ENCODE measurements around the gene DPH7.

DPH7 gene

GRCh38 chr9:137588311-137588710 lies 9.6 kb upstream of the DPH7 start:
- TF ChIP-seq TOX (CRISPR knock-in tag; IDR thresholded peaks at IDR 0.05; ENCODE audit: borderline replicate concordance) (no peak), ZFP3 (CRISPR knock-in tag; IDR thresholded peaks at IDR 0.05) (no peak), OSR1 (CRISPR knock-in tag; IDR thresholded peaks at IDR 0.05) (no peak), ZNF565 (CRISPR knock-in tag; conservative IDR thresholded peaks at IDR 0.05; ENCODE audit: low read depth) (no peak), ESRRG (CRISPR knock-in tag; IDR thresholded peaks at IDR 0.05) (no peak), TCF4 (CRISPR knock-in tag; IDR thresholded peaks at IDR 0.05; ENCODE audit: borderline replicate concordance) (no peak), RARB (CRISPR knock-in tag; IDR thresholded peaks at IDR 0.05) (no peak), CREB5 (CRISPR knock-in tag; IDR thresholded peaks at IDR 0.05; ENCODE audit: low read depth) (no peak), GLIS3 (CRISPR knock-in tag; IDR thresholded peaks at IDR 0.05) (no peak), CSDC2 (CRISPR knock-in tag; IDR thresholded peaks at IDR 0.05) (no peak), CSRNP3 (CRISPR knock-in tag; IDR thresholded peaks at IDR 0.05) (no peak), ISL1 (CRISPR knock-in tag; IDR thresholded peaks at IDR 0.05) (no peak), SNAI2 (CRISPR knock-in tag; IDR thresholded peaks at IDR 0.05) (no peak), ZNF8 (CRISPR knock-in tag; IDR thresholded peaks at IDR 0.05) (no peak), ZNF70 (CRISPR knock-in tag; IDR thresholded peaks at IDR 0.05) (no peak), ARNTL (CRISPR knock-in tag; IDR thresholded peaks at IDR 0.05; ENCODE audit: borderline replicate concordance, low read depth) (no peak)
- TF ChIP-seq, protein P1, sequence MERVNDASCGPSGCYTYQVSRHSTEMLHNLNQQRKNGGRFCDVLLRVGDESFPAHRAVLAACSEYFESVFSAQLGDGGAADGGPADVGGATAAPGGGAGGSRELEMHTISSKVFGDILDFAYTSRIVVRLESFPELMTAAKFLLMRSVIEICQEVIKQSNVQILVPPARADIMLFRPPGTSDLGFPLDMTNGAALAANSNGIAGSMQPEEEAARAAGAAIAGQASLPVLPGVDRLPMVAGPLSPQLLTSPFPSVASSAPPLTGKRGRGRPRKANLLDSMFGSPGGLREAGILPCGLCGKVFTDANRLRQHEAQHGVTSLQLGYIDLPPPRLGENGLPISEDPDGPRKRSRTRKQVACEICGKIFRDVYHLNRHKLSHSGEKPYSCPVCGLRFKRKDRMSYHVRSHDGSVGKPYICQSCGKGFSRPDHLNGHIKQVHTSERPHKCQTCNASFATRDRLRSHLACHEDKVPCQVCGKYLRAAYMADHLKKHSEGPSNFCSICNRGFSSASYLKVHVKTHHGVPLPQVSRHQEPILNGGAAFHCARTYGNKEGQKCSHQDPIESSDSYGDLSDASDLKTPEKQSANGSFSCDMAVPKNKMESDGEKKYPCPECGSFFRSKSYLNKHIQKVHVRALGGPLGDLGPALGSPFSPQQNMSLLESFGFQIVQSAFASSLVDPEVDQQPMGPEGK (CRISPR knock-in tag; IDR thresholded peaks at IDR 0.05; ENCODE audit: borderline replicate concordance) = no peak
- ATAC-seq = no peak

DNA sequence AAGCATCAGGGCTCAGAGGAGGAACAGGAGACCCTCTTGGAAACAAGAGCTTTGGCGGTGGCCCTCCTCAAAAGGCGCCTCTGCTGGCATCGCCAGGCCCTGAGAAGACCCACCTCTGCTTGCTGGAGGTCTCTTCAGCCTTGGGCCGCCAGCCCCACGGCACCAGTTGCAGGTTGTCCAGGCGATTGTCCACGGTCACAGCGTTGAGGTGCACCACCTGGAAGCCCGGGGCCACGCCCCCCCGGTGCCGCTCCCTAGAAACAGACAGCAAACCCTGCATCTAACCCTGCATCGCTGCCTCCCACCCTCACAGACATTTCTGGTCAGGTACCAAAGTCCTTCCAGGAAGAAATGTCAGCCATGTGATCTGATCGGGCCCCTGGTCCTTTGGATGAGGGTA lies 8.1 kb upstream of the DPH7 start:
- ATAC-seq = no peak
- TF ChIP-seq POU6F1 (CRISPR knock-in tag; IDR thresholded peaks at IDR 0.05; ENCODE audit: borderline replicate concordance, low read depth) (no peak), ESRRG (CRISPR knock-in tag; IDR thresholded peaks at IDR 0.05) (no peak), TCF4 (CRISPR knock-in tag; IDR thresholded peaks at IDR 0.05; ENCODE audit: borderline replicate concordance) (no peak), PPARA (CRISPR knock-in tag; IDR thresholded peaks at IDR 0.05; ENCODE audit: borderline replicate concordance) (no peak), ZNF70 (CRISPR knock-in tag; IDR thresholded peaks at IDR 0.05) (no peak), ZC3H10 (CRISPR knock-in tag; IDR thresholded peaks at IDR 0.05) (no peak), RARB (CRISPR knock-in tag; IDR thresholded peaks at IDR 0.05) (no peak), TOX (CRISPR knock-in tag; IDR thresholded peaks at IDR 0.05; ENCODE audit: borderline replicate concordance) (no peak), CSDC2 (CRISPR knock-in tag; IDR thresholded peaks at IDR 0.05) (no peak), OSR1 (CRISPR knock-in tag; IDR thresholded peaks at IDR 0.05) (no peak), ZNF8 (CRISPR knock-in tag; IDR thresholded peaks at IDR 0.05) (no peak)

GRCh38 chr9:137583957-137584356 lies 5.2 kb upstream of the DPH7 start:
- TF ChIP-seq, protein P2, sequence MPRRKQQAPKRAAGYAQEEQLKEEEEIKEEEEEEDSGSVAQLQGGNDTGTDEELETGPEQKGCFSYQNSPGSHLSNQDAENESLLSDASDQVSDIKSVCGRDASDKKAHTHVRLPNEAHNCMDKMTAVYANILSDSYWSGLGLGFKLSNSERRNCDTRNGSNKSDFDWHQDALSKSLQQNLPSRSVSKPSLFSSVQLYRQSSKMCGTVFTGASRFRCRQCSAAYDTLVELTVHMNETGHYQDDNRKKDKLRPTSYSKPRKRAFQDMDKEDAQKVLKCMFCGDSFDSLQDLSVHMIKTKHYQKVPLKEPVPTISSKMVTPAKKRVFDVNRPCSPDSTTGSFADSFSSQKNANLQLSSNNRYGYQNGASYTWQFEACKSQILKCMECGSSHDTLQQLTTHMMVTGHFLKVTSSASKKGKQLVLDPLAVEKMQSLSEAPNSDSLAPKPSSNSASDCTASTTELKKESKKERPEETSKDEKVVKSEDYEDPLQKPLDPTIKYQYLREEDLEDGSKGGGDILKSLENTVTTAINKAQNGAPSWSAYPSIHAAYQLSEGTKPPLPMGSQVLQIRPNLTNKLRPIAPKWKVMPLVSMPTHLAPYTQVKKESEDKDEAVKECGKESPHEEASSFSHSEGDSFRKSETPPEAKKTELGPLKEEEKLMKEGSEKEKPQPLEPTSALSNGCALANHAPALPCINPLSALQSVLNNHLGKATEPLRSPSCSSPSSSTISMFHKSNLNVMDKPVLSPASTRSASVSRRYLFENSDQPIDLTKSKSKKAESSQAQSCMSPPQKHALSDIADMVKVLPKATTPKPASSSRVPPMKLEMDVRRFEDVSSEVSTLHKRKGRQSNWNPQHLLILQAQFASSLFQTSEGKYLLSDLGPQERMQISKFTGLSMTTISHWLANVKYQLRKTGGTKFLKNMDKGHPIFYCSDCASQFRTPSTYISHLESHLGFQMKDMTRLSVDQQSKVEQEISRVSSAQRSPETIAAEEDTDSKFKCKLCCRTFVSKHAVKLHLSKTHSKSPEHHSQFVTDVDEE (CRISPR knock-in tag; IDR thresholded peaks at IDR 0.05) = no peak
- TF ChIP-seq TCF4 (CRISPR knock-in tag; IDR thresholded peaks at IDR 0.05; ENCODE audit: borderline replicate concordance) (no peak), ZNF70 (CRISPR knock-in tag; IDR thresholded peaks at IDR 0.05) (no peak), RARB (CRISPR knock-in tag; IDR thresholded peaks at IDR 0.05) (no peak), ZNF565 (CRISPR knock-in tag; conservative IDR thresholded peaks at IDR 0.05; ENCODE audit: low read depth) (no peak)
- ATAC-seq = no peak
